Activated CD8-positive, alpha-beta T cell treated with anti-CD3 and anti-CD28 coated beads, Interleukin-2, amount 10 ng/mL, durations not matched to agents 7 days and 5 days (primary cell): ENCODE data around the gene SLC6A3. TPM values are rescaled to one million over a fixed set of nuclear protein-coding genes. Genes with fewer than 3 reads are reported as not detected.

Source experiments
- ATAC-seq: fragments of 150-1000 bp; cut with Tn5 transposase; one replicate; pipeline ENCODE4 v1.10.0; 2021; ENCODE audit warnings: moderate library complexity
- CTCF ChIA-PET: fragments of 350-600 bp; sonication (Branson Sonifier 250); formaldehyde crosslinking; loops from one replicate; lab custom pipeline; 2021; ENCODE audit warnings: antibody characterized with exemption; lab: Charles Lee
- POLR2A ChIA-PET: fragments of 350-600 bp; sonication (Branson Sonifier 250); formaldehyde crosslinking; loops from one replicate; lab custom pipeline; 2021; ENCODE audit warnings: antibody characterized with exemption; lab: Charles Lee
- DNase-seq: peaks from one replicate; pipeline ENCODE4 v3.0.0-alpha.2; 2020
- H3K27ac Mint-ChIP-seq: one replicate; pipeline ENCODE4 v1.8.0; 2021; ENCODE audit warnings: mild to moderate bottlenecking, mixed read lengths
- H3K27me3 Mint-ChIP-seq: one replicate; pipeline ENCODE4 v1.8.0; 2021; ENCODE audit warnings: low read depth, mixed read lengths
- H3K36me3 Mint-ChIP-seq: one replicate; pipeline ENCODE4 v1.8.0; 2021; ENCODE audit warnings: low read depth, mixed read lengths
- H3K4me1 Mint-ChIP-seq: one replicate; pipeline ENCODE4 v1.8.0; 2021; ENCODE audit warnings: low read depth, mixed read lengths
- H3K4me3 Mint-ChIP-seq: one replicate; pipeline ENCODE4 v1.8.0; 2021; ENCODE audit warnings: mild to moderate bottlenecking, mixed read lengths
- H3K9me3 Mint-ChIP-seq: one replicate; pipeline ENCODE4 v1.8.0; 2022; ENCODE audit warnings: mixed read lengths; ENCODE audit not compliant: insufficient read depth
- total RNA-seq, 2 experiments: library from RNA; stranded (reverse); gene quantifications; one replicate each; pipeline ENCODE4 v1.2.3, GENCODE V29; 2021

SLC6A3 gene
- total RNA-seq, 2 experiments from 2014 or later: not detected

- H3K9me3 Mint-ChIP-seq: no peaks in the 10 kb centered on the region
- H3K36me3 Mint-ChIP-seq: no peaks in the 10 kb centered on the region
- H3K27me3 Mint-ChIP-seq: peaks cover 8% of the 10 kb centered on the region
- no peak overlapping the region for H3K27ac Mint-ChIP-seq
- ATAC-seq: no peak
- no peak for DNase-seq
- CTCF ChIA-PET: interaction anchor here (1.0 kb wide), 1 partner anchor 261 kb away, joined by 3 read pairs; no protein-coding TSS in a partner anchor
- H3K4me1 Mint-ChIP-seq: peaks cover 21% of the 10 kb centered on the region
- H3K4me3 Mint-ChIP-seq: no peak overlapping the region
- POLR2A ChIA-PET: no interaction called here
These were observed 61.9 kb downstream of the SLC6A3 start for GRCh38 chr5:1383344-1383743.

GRCh38 chr5:1382248-1382700 lies 63.0 kb downstream of the SLC6A3 start:
- Mint-ChIP-seq H3K4me3 (no peak overlapping the region), H3K4me1 (peaks cover 21% of the 10 kb centered on the region), H3K27me3 (peaks cover 3% of the 10 kb centered on the region), H3K9me3 (no peaks in the 10 kb centered on the region), H3K27ac (no peak overlapping the region), H3K36me3 (no peaks in the 10 kb centered on the region)
- DNase-seq: no peak
- no peak for ATAC-seq
- POLR2A ChIA-PET: no interaction called here
- CTCF ChIA-PET: interaction anchor here (1.0 kb wide), 1 partner anchor 262 kb away, joined by 3 read pairs; no protein-coding TSS in a partner anchor

GRCh38 chr5:1381370-1382247 lies 63.6 kb downstream of the SLC6A3 start:
- Mint-ChIP-seq H3K27ac (no peak overlapping the region), H3K9me3 (no peaks in the 10 kb centered on the region), H3K36me3 (no peaks in the 10 kb centered on the region), H3K27me3 (no peaks in the 10 kb centered on the region), H3K4me3 (no peak overlapping the region), H3K4me1 (peaks cover 15% of the 10 kb centered on the region)
- ATAC-seq (no peak), DNase-seq (no peak)
- ChIA-PET CTCF (interaction anchor here (1.3 to 2.7 kb wide), 5 partner anchors 27 to 271 kb away, joined by 3 to 12 read pairs (median 4); no protein-coding TSS in a partner anchor), POLR2A (no interaction called here)

- H3K36me3 Mint-ChIP-seq: no peaks in the 10 kb centered on the region
- POLR2A ChIA-PET: interaction anchor here (1.5 kb wide), 1 partner anchor 36 kb away, joined by 3 read pairs; the partner anchor contains the start of gene CLPTM1L
- CTCF ChIA-PET: interaction anchor here (1.0 to 2.7 kb wide), 17 partner anchors 9 to 275 kb away, joined by 3 to 15 read pairs (median 4); partner anchors contain the start of gene CLPTM1L
- H3K27ac Mint-ChIP-seq: no peak overlapping the region
- no peaks in the 10 kb centered on the region for H3K9me3 Mint-ChIP-seq
- no peaks in the 10 kb centered on the region for H3K27me3 Mint-ChIP-seq
- H3K4me3 Mint-ChIP-seq: no peak overlapping the region
- ATAC-seq: no peak
- DNase-seq: no peak
- peaks cover 9% of the 10 kb centered on the region for H3K4me1 Mint-ChIP-seq
These were observed 64.3 kb downstream of the SLC6A3 start for GRCh38 chr5:1380910-1381309.

GRCh38 chr5:1380011-1380817 lies 65.0 kb downstream of the SLC6A3 start:
- POLR2A ChIA-PET: interaction anchor here (1.5 kb wide), 1 partner anchor 35 kb away, joined by 3 read pairs; the partner anchor contains the start of gene CLPTM1L
- H3K36me3 Mint-ChIP-seq: no peaks in the 10 kb centered on the region
- H3K4me3 Mint-ChIP-seq: peak overlapping the region; percentile 54
- H3K27me3 Mint-ChIP-seq: no peaks in the 10 kb centered on the region
- no peaks in the 10 kb centered on the region for H3K9me3 Mint-ChIP-seq
- ATAC-seq (peak; percentile 97), DNase-seq (peak; percentile 60)
- CTCF ChIA-PET: interaction anchor here (0.6 to 3.1 kb wide), 27 partner anchors 8 to 276 kb away, joined by 3 to 15 read pairs (median 4); partner anchors contain the start of gene CLPTM1L
- no peak overlapping the region for H3K27ac Mint-ChIP-seq
- H3K4me1 Mint-ChIP-seq: peaks cover 4% of the 10 kb centered on the region

DNA sequence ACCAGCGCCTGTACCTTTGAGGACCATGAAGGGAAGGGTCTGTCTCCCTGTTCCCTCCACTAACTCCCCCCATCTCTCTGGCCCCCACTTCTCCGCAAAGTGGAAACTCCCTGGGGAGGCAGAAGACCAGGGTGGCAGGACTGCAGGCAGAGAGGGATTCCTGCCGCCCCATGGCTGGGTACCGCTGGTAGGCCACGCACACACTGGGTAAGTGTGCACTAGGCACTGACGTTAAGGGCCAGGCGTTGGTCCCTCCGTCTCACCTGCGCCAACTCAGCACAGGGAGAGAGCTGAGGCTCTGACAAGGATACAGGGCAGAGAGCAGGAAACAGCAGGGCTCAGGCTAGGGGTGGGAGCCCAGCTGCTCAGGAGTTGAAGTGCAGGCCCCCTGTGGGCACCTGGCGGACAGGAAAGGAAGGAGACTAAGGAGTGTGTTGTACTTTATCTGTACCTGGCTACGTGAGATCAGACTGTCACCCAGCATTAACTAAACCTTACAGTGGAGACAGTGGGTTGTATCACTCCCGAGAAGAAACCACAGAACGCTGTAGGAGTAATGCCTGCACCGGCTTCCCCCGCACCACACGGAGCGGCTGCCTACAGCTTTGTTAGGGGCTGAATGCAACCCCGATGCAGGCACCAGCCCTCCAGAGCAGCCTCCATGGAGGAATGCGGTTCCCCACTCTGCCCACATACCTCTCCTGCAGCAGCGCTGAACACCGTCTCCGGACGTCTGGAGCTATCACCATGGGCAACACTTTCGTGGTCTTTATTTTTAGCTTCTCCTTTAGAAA lies 66.2 kb downstream of the SLC6A3 start:
- ChIA-PET CTCF (interaction anchor here (1.1 to 3.1 kb wide), 9 partner anchors 9 to 274 kb away, joined by 3 to 15 read pairs (median 5); partner anchors contain the start of gene CLPTM1L), POLR2A (interaction anchor here (0.6 to 1.5 kb wide), 2 partner anchors 34 to 67 kb away, joined by 3 read pairs; partner anchors contain the start of gene CLPTM1L)
- Mint-ChIP-seq H3K27me3 (no peaks in the 10 kb centered on the region), H3K27ac (no peak overlapping the region), H3K9me3 (no peaks in the 10 kb centered on the region), H3K4me1 (peaks cover 1% of the 10 kb centered on the region), H3K4me3 (no peak overlapping the region), H3K36me3 (no peaks in the 10 kb centered on the region)
- no peak for ATAC-seq
- no peak for DNase-seq

GRCh38 chr5:1378096-1378495 lies 67.1 kb downstream of the SLC6A3 start:
- Mint-ChIP-seq H3K4me3 (no peak overlapping the region), H3K9me3 (no peaks in the 10 kb centered on the region), H3K36me3 (no peaks in the 10 kb centered on the region), H3K27me3 (no peaks in the 10 kb centered on the region), H3K4me1 (peaks cover 1% of the 10 kb centered on the region), H3K27ac (no peak overlapping the region)
- ChIA-PET CTCF (interaction anchor here (3.1 kb wide), 1 partner anchor 267 kb away, joined by 13 read pairs; no protein-coding TSS in a partner anchor), POLR2A (no interaction called here)
- DNase-seq (no peak), ATAC-seq (no peak)

- Mint-ChIP-seq H3K9me3 (no peaks in the 10 kb centered on the region), H3K27ac (no peak overlapping the region), H3K4me3 (no peak overlapping the region), H3K27me3 (peaks cover under 1% of the 10 kb centered on the region), H3K4me1 (peaks cover 1% of the 10 kb centered on the region), H3K36me3 (no peaks in the 10 kb centered on the region)
- POLR2A ChIA-PET: no interaction called here
- CTCF ChIA-PET: interaction anchor here (1.1 kb wide), 1 partner anchor 10 kb away, joined by 3 read pairs; no protein-coding TSS in a partner anchor
- DNase-seq: no peak
- no peak for ATAC-seq
These were observed 68.3 kb downstream of the SLC6A3 start for GRCh38 chr5:1376981-1377380.

DNA sequence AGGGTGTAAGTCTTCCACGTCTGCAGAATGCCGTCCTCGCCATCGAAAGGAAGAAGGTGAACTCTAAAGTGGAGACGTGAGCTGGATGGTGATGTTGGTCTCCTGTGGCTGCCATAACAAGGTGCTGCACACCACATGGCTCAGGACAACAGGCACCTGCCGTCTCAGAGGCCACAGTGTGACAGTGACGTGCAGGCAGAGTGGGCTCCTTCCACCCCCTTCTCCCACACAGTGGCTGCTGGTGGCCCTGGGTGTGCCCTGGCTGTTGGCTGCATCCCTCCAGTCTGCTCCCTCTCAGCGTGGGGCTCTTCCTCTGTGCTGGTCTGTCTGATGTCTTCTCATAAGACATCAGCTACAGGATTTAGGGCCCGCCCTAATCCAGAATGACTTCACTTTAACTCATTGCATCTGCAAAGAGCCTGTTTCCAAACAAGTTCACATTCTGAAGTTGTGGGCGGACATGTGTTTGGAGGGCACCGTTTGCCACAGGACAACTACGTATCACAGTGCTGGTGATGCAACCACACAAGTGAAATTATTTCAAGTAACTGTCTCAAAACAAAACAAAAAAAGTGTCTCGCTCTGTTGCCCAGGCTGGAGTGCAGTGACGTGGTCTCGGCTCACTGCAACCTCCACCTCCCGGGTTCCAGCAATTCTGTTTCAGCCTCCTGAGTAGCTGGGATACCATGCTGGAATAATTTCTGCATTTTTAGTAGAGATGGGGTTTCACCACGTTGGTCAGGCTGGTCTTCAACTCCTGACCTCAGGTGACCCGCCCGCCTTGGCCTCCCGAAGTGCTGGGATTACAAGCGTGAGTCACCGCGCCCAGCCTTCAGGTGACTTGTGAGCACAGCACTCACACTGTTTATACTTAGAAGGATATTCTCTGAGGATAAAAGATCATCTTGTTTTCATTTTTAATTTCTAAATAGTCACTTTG lies 69.1 kb downstream of the SLC6A3 start:
- ChIA-PET CTCF (interaction anchor here (1.1 kb wide), 1 partner anchor 11 kb away, joined by 3 read pairs; no protein-coding TSS in a partner anchor), POLR2A (no interaction called here)
- H3K4me1 Mint-ChIP-seq: peaks cover 1% of the 10 kb centered on the region
- no peak overlapping the region for H3K27ac Mint-ChIP-seq
- H3K4me3 Mint-ChIP-seq: no peak overlapping the region
- peaks cover 2% of the 10 kb centered on the region for H3K27me3 Mint-ChIP-seq
- H3K9me3 Mint-ChIP-seq: no peaks in the 10 kb centered on the region
- no peak for ATAC-seq
- H3K36me3 Mint-ChIP-seq: no peaks in the 10 kb centered on the region
- DNase-seq: no peak

DNA sequence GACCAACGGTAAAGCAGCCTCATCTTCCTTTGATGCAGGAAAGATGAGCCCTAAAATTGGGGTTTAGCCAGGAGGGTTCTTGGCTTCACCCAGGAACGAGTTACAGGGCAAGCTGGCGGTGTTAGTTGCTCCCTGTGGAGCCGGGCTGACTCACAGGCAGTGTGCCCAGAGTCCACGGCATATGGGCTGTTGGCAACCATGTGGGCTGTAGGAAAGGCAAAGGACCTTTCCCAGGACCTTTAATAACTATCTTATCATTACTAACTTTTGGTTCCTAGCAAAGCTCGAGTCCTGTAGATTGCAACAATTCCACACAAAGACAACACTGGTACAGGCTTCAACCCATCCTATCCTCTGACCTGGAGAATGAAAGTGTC lies 70.6 kb downstream of the SLC6A3 start:
- ATAC-seq (no peak), DNase-seq (no peak)
- no peak overlapping the region for H3K4me3 Mint-ChIP-seq
- H3K27ac Mint-ChIP-seq: no peak overlapping the region
- POLR2A ChIA-PET: no interaction called here
- no peaks in the 10 kb centered on the region for H3K4me1 Mint-ChIP-seq
- H3K9me3 Mint-ChIP-seq: no peaks in the 10 kb centered on the region
- peaks cover 2% of the 10 kb centered on the region for H3K27me3 Mint-ChIP-seq
- no peaks in the 10 kb centered on the region for H3K36me3 Mint-ChIP-seq
- CTCF ChIA-PET: no interaction called here
